Stimulated activated CD8-positive, alpha-beta memory T cell treated with anti-CD3 and anti-CD28 coated beads, Interleukin-12 subunit alpha, Interleukin-12 subunit beta, amount 100 ng/mL, for 1 hour (primary cell): ENCODE data around the gene CPZ.

Experiments
- DNase-seq: peaks from one replicate; pipeline ENCODE4 v3.0.0-alpha.2; 2020; ENCODE audit warnings: low read depth

Gene CPZ

GRCh38 chr4:8639777-8640720 lies 47.5 kb downstream of the CPZ start:
- DNase-seq = no peak

DNA sequence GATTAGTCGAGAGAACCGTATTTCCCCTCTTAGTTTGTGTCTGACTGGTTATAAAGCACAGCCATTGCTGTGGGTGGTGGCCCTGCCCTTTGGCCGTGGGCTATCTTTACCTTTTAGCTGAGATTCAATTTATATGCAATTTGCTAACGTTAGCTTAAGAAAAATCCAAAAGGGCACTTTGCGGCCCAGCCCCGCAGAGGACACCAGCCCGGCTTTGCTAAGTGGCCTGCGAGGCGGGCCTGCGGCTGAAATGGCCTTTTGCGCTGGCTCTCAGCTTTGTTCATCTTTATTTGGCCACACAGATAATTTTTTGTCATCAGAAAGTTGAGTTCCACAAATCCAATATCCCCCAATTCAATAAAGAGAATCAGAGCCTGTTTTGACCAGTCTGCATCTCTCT lies 48.3 kb downstream of the CPZ start:
- DNase-seq = no peak

GRCh38 chr4:8641256-8641655 lies 48.7 kb downstream of the CPZ start:
- DNase-seq = no peak

DNA sequence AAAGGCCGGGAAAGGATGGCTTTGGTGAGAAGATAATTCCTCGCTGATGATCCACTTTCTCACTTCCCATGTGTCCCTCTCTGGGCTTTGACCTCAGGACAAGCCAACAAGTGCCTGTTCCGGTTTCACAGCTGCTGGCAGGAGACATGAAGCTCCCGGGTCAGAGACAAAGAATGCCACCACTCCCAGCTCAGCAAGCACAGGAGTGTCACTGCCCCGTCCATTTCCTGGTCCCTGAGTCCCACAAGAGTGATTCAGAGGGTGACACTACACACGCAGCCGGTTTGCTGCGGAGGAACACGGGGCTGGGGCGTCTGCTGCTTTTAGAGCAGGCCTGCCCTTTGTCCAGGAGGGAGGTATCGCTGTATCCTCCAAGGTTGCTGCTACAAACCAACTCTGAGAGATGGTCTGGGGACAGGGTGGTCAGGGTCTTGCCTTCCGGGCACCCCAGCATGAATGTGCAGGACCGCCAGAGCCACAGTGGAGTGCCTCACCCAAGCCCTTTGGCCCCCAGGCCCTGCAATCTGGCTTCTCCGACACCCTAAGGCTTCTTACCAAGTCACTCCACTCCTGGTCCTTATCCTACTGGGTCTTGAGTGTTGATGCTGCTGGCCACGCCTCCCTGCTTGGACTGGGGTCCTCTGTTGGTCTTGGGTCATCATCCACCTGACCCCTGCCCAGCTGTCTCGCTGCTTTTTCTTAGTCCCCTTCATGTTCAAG lies 49.5 kb downstream of the CPZ start:
- no peak for DNase-seq

DNA sequence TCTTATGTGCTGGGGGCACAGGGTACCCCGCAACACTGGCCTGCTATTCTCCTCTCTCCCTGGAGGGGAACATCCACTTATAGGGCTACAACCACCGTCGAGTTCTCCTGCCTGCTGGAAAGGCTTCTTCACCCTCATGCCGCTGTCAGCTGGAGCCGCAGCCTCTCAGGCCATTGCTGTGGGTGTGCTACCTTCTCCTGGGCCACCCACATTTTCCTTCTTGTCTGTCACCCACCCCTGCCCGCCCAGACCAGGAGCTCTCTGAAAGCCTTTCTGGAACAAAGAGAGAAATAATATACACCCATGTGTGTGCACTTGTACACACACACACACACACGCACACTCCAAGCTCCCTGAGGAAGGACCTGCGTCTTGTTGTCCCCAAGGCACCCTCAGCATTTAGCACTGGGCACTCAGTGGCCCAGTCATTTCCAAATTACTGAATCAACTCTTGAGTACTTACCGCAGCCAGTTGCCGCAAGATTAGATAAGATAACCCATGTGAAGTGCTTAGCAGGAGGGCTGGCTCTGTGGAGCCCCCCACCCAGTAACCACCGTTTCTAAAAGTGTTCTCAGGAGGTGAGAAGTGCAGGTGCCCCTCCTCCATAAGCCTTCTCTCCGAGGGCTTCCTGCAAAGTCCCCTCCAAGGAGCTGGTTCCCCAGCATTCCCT lies 50.2 kb downstream of the CPZ start:
- DNase-seq = no peak

DNA sequence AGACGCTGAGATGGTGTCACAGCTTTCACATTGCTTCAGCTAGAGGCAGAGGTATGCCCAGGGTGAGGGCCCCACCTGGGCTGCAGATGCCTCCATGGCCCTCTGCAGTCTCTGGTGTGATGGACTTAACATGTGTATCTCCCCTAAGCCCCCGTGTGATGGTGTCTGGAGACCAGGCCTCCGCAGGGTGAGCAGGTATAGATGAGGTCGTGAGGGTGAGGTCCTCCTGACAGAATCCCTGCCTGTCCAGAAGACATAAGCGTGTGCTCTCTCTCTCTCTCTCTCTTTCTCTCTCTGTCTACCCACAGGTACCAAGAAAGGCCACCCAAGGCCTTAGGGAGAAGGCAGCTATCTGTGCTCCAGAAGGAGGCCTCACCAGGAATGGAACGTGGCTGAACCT lies 50.9 kb downstream of the CPZ start:
- no peak for DNase-seq

DNA sequence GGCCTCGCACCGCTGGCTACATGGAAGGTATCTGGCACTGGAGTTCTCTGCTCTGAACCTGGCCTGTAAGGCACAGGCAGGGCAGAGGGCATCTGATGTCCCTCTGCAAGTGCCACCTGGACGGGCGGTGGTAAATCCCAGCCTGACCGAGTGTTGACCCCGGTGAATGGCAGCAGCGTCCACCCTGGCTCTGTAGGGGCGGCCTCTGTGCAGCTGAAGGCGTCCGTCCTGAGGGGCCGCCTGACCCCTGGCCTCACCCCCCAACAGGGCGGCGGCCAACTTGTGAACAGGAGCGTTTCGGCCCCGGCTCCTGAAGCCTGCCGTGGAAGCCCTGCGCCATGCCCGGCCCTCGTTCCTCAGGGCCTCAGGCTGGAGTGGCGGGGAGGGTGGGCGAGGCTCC lies 51.4 kb downstream of the CPZ start:
- no peak for DNase-seq

DNA sequence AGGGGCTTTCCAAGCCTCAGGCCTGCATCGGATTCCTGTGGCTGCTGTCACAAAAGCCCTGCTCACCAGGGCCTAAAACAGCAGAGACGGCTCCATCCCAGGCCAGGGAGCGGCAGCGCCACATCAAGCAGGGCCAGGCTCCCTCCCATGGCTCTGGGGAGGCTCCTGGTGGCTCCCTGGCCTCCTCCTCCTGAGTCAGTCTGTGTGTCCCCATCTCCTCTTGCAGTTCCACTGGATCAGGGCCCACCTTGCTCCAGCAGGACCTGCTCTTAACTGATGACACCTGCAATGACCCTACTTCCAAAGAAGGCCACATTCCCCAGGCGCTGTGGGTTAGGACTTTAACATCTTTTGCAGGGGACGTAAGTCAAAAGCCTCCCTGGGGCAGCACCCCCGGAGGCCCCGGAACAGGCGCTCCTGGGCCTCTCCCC lies 51.9 kb downstream of the CPZ start:
- no peak for DNase-seq

GRCh38 chr4:8644966-8645752 lies 52.6 kb downstream of the CPZ start:
- no peak for DNase-seq

DNA sequence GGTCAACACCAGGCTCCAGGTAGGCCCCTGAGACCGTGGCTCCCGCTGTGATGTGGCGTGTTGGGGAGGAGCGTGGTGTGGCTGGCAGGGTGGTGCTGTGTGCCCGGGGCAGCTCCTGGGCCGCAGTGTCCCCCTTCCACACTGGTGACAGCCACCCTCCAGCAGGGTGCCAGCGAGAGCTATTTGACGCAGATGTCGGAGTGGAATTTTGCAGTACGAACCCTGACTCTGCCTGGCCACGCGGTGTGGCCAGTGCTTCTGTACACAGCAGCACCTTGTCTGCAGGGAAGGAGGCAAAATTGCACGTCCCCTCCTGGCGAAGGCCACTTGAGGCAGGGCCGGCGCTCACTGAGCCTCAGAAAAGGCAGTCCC lies 53.2 kb downstream of the CPZ start:
- DNase-seq = no peak

GRCh38 chr4:8646296-8647093 lies 53.9 kb downstream of the CPZ start:
- DNase-seq = no peak

DNA sequence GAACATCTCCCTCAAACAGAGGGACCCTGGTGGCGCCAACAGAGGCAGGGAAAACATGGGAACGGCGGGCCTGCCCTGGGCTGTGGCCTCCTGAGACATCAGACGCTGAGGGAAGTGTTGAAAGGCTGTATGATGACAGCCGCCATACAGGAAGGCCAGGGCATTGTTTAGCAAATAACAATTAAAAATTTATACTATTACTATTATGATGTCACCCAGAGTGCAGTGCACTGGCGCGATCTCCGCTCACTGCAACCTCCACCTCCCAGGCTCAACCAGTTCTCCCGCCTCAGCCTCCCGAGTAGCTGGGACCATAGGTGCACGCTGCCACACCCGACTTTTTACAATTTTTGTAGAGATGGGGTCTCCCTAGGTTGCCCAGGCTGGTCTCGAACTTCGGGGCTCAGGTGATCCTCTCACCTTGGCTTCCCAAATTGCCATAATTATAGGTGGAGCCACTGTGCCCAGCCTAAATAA lies 54.6 kb downstream of the CPZ start:
- no peak for DNase-seq

DNA sequence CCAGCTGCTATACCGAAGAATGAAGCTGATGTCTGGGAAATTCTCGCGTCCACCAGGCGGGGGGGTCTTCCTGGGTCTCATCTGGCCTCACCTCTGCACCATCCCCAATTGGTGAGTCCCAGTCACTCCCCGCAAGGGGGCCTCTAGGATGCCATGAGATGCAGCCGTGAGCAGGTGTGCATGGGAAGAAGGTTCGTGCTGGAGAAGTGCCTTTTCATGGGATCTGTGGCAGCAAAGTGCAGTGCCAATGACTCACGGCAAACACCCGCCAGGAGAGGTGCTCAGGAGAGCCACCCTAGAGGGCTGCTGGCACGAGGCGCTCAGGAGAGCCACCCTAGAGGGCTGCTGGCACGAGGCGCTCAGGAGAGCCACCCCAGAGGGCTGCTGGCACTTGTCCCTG lies 55.1 kb downstream of the CPZ start:
- DNase-seq = no peak

- no peak for DNase-seq
These were observed 55.7 kb downstream of the CPZ start for GRCh38 chr4:8648296-8648695.

- no peak for DNase-seq
These were observed 56.5 kb downstream of the CPZ start for GRCh38 chr4:8648816-8649630.

DNA sequence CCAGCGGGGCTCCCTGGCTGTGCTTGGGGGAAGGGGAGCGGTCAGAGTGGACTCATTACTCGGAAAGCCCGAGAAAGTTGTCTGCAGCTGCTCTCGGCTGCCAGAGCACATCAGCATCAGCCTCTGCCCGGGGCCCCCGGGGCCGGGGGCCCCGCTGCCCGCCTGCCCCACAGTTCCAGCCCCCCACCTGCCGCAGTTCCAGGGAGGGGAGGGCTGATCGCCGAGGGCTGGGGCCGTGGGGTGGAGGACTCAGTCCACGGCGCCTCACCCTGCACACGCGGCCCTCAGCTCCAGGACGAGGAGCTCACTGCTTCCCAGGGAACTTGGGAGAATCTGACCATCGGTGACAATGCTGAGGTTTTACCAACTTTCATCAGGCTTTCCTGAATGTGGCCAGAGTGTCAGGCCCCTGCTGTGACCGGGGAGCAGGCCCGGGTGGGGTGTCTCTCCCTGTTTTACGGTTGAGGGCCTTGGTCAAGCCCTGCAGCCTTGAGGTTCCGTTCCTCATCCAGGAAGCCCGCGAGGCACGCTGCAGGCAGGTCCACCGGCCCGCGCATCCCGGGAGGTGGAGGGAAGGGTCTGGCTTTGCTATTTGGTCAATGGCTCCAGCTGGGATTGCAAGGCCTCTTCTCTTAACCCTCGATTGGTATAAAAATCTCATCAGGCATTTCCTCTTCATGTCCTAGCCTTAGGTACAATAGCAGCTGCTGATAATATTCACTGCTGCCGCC lies 57.2 kb downstream of the CPZ start:
- no peak for DNase-seq

GRCh38 chr4:8651661-8652180 lies 59.2 kb downstream of the CPZ start:
- no peak for DNase-seq

DNA sequence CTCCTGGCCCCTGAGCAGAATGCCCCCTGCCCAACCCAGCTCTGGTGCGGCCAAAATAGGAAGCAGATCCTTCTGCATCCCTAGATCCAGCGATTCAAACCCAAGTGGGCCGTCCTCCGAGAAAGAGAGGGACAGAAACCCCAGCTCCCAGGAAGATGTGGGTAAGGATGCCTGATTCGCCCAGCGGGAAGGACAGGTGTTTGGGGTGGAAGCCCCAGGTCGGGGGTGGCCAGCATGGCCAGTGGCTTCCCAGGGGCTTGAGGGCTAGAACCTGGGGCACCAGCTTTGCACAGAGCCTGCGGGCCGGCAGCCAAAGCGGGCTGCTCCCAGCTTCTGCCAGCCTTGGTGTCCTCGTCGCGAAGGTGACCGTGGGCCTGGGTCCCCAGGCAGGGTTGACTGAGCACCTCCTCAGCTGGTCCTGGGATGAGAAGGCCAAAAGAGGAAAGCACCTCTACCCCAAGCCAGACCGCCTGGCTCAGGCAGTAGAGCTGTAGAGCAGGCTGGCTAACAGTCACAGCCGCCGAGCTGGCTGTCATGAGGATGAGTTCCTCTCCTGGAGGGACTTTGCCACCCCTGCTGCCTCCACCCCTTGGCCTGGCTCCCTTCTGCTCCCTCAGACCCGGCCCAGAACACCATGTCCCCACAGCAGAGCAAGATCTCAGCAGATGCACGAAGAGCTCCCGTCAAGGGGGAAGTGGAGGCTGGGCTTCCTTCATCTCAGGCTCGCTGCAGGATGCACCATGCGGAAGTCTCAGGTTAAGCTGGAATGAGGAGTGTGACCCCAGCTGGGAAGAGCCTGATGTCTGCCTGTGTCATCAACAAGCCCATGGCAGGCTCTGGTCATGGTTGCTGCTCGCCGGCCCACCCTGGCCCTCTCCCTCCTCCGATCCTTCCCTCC lies 59.9 kb downstream of the CPZ start:
- no peak for DNase-seq
